ENCODE data around the gene COL4A4. TPM values are rescaled to one million over a fixed set of nuclear protein-coding genes. Genes with fewer than 3 reads are reported as not detected.

Gene COL4A4
- total and polyA plus RNA-seq, 2 of the 13 experiments (the other 11 are each of a cell fraction or from before 2014, with no cell fraction given): not detected

DNA sequence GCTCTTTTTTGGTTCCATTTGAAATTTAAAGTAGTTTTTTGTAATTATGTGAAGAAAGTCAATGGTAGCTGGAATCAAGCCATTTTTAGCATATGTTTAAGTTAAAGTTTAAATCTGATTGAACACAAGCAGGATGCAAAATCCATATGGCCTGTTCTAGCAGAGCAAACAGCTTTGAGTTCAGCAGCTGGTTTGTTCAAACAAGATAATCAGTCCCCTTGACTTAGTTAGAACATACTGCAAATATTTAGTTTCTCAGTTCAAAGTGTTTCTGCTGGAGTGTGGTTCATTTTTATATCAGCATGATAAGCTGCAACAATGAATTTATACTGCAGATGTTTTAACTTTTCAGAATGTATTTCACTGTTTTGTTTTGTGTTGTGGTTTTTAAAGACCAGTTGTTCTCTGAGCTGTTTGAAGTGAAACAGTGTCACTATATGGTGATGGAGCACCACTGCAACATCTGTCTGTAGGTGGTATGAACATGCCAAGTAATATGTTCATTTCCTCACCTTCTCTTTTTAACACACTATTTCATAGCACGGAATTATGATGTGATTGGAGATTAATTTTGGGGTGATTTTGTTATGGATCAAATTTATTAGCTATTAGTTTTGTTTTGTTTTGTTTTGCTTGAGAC lies 125.3 kb downstream of the COL4A4 start (continued):
- no peak for TF ChIP-seq TCF12 (IDR thresholded peaks at IDR 0.05)
- TF ChIP-seq TCF12 (CRISPR knock-in tag; IDR thresholded peaks at IDR 0.05): peak; percentile 50; the same call in 1 of the 2 replicates
- TF ChIP-seq HMG20A (CRISPR knock-in tag; IDR thresholded peaks at IDR 0.05; ENCODE audit: borderline replicate concordance): peak; percentile 40; the same call in 1 of the 2 replicates
- TF ChIP-seq, protein P1, sequence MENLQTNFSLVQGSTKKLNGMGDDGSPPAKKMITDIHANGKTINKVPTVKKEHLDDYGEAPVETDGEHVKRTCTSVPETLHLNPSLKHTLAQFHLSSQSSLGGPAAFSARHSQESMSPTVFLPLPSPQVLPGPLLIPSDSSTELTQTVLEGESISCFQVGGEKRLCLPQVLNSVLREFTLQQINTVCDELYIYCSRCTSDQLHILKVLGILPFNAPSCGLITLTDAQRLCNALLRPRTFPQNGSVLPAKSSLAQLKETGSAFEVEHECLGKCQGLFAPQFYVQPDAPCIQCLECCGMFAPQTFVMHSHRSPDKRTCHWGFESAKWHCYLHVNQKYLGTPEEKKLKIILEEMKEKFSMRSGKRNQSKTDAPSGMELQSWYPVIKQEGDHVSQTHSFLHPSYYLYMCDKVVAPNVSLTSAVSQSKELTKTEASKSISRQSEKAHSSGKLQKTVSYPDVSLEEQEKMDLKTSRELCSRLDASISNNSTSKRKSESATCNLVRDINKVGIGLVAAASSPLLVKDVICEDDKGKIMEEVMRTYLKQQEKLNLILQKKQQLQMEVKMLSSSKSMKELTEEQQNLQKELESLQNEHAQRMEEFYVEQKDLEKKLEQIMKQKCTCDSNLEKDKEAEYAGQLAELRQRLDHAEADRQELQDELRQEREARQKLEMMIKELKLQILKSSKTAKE (CRISPR knock-in tag; IDR thresholded peaks at IDR 0.05; ENCODE audit: borderline replicate concordance): no peak
- peak; percentile 68; the same call in 1 of the 2 replicates for TF ChIP-seq NCOA2 (CRISPR knock-in tag; IDR thresholded peaks at IDR 0.05)
- no peak for TF ChIP-seq ZNF138 (CRISPR knock-in tag; IDR thresholded peaks at IDR 0.05; ENCODE audit: low read depth)
- TF ChIP-seq E2F5 (CRISPR knock-in tag; conservative IDR thresholded peaks at IDR 0.05): no peak
- TF ChIP-seq, protein P2, sequence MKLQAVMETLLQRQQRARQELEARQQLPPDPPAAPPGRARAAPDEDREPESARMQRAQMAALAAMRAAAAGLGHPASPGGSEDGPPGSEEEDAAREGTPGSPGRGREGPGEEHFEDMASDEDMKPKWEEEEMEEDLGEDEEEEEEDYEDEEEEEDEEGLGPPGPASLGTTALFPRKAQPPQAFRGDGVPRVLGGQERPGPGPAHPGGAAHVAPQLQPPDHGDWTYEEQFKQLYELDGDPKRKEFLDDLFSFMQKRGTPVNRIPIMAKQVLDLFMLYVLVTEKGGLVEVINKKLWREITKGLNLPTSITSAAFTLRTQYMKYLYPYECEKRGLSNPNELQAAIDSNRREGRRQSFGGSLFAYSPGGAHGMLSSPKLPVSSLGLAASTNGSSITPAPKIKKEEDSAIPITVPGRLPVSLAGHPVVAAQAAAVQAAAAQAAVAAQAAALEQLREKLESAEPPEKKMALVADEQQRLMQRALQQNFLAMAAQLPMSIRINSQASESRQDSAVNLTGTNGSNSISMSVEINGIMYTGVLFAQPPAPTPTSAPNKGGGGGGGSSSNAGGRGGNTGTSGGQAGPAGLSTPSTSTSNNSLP (IDR thresholded peaks at IDR 0.05; ENCODE audit: low read depth, low read length): peak; percentile 88
- TF ChIP-seq MBD4 (IDR thresholded peaks at IDR 0.05; ENCODE audit: borderline replicate concordance, low read length): 0 out of 2 replicates have a peak, but pooled peaks have one; percentile 49
- TF ChIP-seq IRF2 (CRISPR knock-in tag; IDR thresholded peaks at IDR 0.05): 0 out of 2 replicates have a peak, but pooled peaks have one; percentile 41
- TF ChIP-seq SUZ12 (IDR thresholded peaks at IDR 0.05; ENCODE audit: low read depth, low read length): no peak
- peak; percentile 65; the same call in 1 of the 2 replicates for TF ChIP-seq SIX1 (CRISPR knock-in tag; IDR thresholded peaks at IDR 0.05; ENCODE audit: borderline replicate concordance)
- no peak for TF ChIP-seq TFE3 (CRISPR knock-in tag; IDR thresholded peaks at IDR 0.05)
- TF ChIP-seq ZSCAN29 (CRISPR knock-in tag; conservative IDR thresholded peaks at IDR 0.05): 0 out of 2 replicates have a peak, but pooled peaks have one; percentile 53
- peak; percentile 61; the same call in 1 of the 2 replicates for TF ChIP-seq RARA (CRISPR knock-in tag; IDR thresholded peaks at IDR 0.05)
- peak; percentile 94 for TF ChIP-seq PITX1 (CRISPR knock-in tag; IDR thresholded peaks at IDR 0.05)
- TF ChIP-seq SMARCE1 (IDR thresholded peaks at IDR 0.05; ENCODE audit: borderline replicate concordance): no peak
- TF ChIP-seq NPAS2 (CRISPR knock-in tag; IDR thresholded peaks at IDR 0.05; ENCODE audit: borderline replicate concordance): no peak
- TF ChIP-seq CEBPG (CRISPR knock-in tag; IDR thresholded peaks at IDR 0.05): peak; percentile 33; the same call in 1 of the 2 replicates
- TF ChIP-seq SRF (IDR thresholded peaks at IDR 0.05; ENCODE audit: low read depth, low read length): no peak
- TF ChIP-seq ZNF326 (CRISPR knock-in tag; IDR thresholded peaks at IDR 0.05; ENCODE audit: borderline replicate concordance): no peak
- TF ChIP-seq, protein P3, sequence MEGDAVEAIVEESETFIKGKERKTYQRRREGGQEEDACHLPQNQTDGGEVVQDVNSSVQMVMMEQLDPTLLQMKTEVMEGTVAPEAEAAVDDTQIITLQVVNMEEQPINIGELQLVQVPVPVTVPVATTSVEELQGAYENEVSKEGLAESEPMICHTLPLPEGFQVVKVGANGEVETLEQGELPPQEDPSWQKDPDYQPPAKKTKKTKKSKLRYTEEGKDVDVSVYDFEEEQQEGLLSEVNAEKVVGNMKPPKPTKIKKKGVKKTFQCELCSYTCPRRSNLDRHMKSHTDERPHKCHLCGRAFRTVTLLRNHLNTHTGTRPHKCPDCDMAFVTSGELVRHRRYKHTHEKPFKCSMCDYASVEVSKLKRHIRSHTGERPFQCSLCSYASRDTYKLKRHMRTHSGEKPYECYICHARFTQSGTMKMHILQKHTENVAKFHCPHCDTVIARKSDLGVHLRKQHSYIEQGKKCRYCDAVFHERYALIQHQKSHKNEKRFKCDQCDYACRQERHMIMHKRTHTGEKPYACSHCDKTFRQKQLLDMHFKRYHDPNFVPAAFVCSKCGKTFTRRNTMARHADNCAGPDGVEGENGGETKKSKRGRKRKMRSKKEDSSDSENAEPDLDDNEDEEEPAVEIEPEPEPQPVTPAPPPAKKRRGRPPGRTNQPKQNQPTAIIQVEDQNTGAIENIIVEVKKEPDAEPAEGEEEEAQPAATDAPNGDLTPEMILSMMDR (CRISPR knock-in tag; IDR thresholded peaks at IDR 0.05): peak; percentile 22; the same call in 1 of the 2 replicates
- no peak for TF ChIP-seq MATR3 (CRISPR knock-in tag; IDR thresholded peaks at IDR 0.05)
- TF ChIP-seq HDAC1 (CRISPR knock-in tag; IDR thresholded peaks at IDR 0.05): peak; percentile 63; the same call in 1 of the 2 replicates

Measured in HepG2 (cell line).